Right atrium auricular region (tissue), 2 donors: ENCODE data around the gene TFCP2L1. TPM values are rescaled to one million over a fixed set of nuclear protein-coding genes. Genes with fewer than 3 reads are reported as not detected.

ENCODE experiments used
- DNase-seq: peaks from one replicate; pipeline ENCODE4 v3.0.0-alpha.2; 2019; ENCODE audit warnings: low spot score
- H3K27ac ChIP-seq, 2 donors: fragments of 200-600 bp; sonication (generic); 1 replicate in 1 of 2; 2 replicates in 1 of 2; pipeline ENCODE4 v1.5.1; 2016 to 2019
- H3K27me3 ChIP-seq, 2 donors: fragments of 200-600 bp; sonication (generic); one replicate each; pipeline versions ENCODE4 v1.5.1 to v1.6.0; 2017 to 2019
- H3K36me3 ChIP-seq: fragments of 200-600 bp; sonication (generic); one replicate; pipeline ENCODE4 v1.5.1; 2016
- H3K4me1 ChIP-seq, 2 donors: fragments of 200-600 bp; sonication (generic); one replicate each; pipeline versions ENCODE4 v1.5.1 to v1.6.0; 2017 to 2019
- H3K4me3 ChIP-seq, 2 donors: fragments of 200-600 bp; sonication (generic); 1 replicate in 1 of 2; 2 replicates in 1 of 2; pipeline ENCODE4 v1.5.1; 2017 to 2019; ENCODE audit warnings: mild to moderate bottlenecking in 1 of 2, moderate library complexity in 1 of 2
- H3K9me3 ChIP-seq, 2 donors: fragments of 200-600 bp; sonication (generic); one replicate each; pipeline ENCODE4 v1.5.1; 2019
- total RNA-seq, 2 donors: library from RNA; depleted of rRNA; stranded (reverse); fragments of >200 nt; gene quantifications; one replicate each; pipeline ENCODE4 v1.1.0, GENCODE V29; 2016
- TF ChIP-seq, protein P1 (sequence below), 2 donors: fragments of 200-600 bp; sonication (generic); IDR thresholded peaks; one replicate each; pipeline ENCODE4 v1.5.1; 2019; ENCODE audit warnings: antibody characterized with exemption in 2 of 2

TFCP2L1 gene
- total RNA-seq, 2 donors from 2014 or later = 0.28 to 0.44 TPM

DNA sequence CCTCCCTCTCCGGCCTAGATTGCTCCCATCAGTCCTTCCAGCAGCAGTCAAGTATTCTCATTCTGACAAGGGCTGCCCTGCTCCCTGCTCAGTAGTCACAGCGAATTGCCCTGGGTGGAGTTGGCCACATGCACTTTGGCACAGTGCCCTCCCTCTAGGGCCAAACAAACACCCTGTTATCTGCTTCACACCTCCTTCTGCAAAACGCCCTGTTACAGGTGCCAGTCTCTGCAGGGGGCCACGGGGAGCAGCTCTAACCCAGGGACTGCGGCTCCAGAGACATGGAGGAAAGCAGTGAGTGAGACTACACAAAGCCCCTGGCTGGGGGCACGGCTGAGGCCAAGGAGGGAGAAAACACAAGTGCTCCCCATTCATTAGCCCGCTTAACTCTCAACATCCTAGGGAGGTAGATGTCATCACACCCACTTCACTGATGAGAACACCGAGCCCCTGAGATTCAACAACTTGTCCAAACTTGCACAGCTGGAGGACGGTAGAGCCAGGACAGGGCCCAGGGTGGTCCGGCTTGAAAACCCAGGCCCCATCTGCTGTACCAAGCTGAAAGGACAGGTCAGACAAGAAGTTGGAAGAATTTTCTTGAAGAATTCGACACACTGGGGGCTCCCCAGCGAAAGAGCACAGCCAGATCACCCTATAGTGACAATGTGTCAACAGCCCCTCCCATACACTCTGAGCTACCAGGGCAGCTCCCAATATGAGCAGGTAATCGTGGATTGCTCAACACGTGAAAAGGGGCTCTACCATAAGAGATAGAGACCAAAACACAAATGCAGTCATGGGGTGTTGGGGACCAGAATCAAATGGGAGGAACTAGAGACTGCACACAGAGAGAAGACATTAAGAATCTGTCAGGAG is 8.7 kb upstream of the TFCP2L1 start:
- Histone ChIP-seq H3K27ac (no peak overlapping the region), H3K27me3 (no peaks in the 10 kb centered on the region), H3K4me1 (peaks cover 0 to 7% of the 10 kb centered on the region in 2 donors), H3K36me3 (no peaks in the 10 kb centered on the region), H3K4me3 (no peak overlapping the region), H3K9me3 (no peaks in the 10 kb centered on the region)
- DNase-seq = peak; percentile 57
- TF ChIP-seq, protein P1, sequence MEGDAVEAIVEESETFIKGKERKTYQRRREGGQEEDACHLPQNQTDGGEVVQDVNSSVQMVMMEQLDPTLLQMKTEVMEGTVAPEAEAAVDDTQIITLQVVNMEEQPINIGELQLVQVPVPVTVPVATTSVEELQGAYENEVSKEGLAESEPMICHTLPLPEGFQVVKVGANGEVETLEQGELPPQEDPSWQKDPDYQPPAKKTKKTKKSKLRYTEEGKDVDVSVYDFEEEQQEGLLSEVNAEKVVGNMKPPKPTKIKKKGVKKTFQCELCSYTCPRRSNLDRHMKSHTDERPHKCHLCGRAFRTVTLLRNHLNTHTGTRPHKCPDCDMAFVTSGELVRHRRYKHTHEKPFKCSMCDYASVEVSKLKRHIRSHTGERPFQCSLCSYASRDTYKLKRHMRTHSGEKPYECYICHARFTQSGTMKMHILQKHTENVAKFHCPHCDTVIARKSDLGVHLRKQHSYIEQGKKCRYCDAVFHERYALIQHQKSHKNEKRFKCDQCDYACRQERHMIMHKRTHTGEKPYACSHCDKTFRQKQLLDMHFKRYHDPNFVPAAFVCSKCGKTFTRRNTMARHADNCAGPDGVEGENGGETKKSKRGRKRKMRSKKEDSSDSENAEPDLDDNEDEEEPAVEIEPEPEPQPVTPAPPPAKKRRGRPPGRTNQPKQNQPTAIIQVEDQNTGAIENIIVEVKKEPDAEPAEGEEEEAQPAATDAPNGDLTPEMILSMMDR (IDR thresholded peaks at IDR 0.05) = no peak

DNA sequence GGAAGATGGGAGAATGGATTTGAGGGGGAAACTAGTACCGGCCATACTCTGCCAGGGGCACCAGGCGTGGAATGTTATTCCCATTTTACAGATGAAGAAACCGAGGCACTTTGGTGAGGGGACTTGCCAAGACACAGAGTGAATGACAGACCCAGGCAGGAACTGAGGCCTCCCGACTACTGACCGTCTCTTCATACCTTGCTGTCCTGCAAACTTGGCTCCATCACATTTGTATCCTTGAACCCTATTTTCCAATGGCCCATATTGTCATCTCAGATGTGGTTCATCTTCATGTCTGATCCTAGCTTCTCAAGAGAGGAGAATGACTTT is 6.2 kb upstream of the TFCP2L1 start:
- TF ChIP-seq, protein P1 (IDR thresholded peaks at IDR 0.05) = no peak

DNA sequence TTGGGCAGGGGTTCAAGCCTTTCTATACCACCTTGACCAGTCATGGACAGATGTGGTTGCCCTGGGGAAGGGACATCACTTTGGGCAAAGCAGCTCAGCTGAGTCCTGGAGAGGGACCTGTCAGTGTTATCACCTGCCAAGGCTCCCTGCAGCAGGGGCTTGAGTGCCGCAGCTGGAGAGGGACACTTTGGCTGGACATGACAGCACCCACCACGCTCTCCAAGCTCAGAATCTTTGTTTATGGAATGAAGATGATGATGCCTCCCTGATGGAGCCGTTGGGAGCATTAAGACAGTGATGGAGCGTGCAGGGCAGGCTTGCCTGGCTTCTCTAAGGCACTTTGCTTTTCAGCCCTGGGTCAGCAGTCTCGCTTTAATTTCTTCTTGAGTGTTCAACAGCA is 4.3 kb upstream of the TFCP2L1 start:
- Histone ChIP-seq H3K4me1 (peaks cover 0 to 17% of the 10 kb centered on the region in 2 donors), H3K36me3 (no peaks in the 10 kb centered on the region), H3K9me3 (no peaks in the 10 kb centered on the region), H3K4me3 (no peak overlapping the region), H3K27ac (no peak overlapping the region), H3K27me3 (no peaks in the 10 kb centered on the region)
- peak; percentile 54 for DNase-seq
- TF ChIP-seq, protein P1 (IDR thresholded peaks at IDR 0.05) = no peak

More for the DNA sequence above, 6.2 kb upstream of the TFCP2L1 start:
- peaks cover 0 to 7% of the 10 kb centered on the region in 2 donors for H3K4me1 ChIP-seq
- no peaks in the 10 kb centered on the region for H3K36me3 ChIP-seq
- no peaks in the 10 kb centered on the region for H3K27me3 ChIP-seq
- no peak overlapping the region for H3K4me3 ChIP-seq
- no peaks in the 10 kb centered on the region for H3K9me3 ChIP-seq
- no peak overlapping the region for H3K27ac ChIP-seq
- DNase-seq = peak; percentile 21

DNA sequence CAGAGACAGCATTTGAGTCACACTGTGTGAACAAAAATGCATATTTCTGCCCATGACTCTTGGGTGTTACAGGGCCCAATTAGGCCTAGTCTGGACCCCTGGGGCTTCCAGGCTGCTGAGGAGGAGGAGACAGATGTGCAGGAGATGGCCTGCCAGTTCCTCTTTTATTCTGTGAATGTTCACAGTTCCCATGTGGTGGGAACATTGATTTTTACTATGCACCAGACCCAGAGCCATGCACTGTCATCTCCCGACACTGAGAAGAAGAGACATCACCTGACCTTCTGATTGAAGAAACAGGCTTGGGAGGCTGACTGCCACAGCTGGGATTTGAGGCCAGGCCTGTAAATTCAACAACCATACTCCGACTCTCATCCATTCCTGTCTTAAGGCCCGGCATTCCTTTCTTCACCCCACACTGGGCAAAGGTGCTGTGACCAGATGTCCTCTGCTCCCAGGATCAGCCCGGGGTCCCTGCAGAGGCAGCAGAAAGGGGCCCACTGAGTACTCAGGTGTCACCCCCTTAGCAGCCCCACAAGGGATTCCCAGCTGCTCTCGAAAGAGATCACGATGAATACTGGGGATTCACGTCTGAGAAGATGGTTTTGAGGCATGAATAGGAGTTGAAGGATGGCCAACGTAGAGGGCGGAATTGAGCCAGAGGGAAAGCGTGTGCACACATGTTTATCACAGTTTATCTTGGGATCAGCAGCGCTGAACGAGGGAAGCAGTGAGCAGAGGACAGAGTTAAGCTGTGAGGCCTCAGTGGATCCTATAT is 3.6 kb upstream of the TFCP2L1 start:
- Histone ChIP-seq H3K4me3 (no peak overlapping the region), H3K36me3 (no peaks in the 10 kb centered on the region), H3K27ac (no peak overlapping the region), H3K9me3 (no peaks in the 10 kb centered on the region), H3K4me1 (peaks cover 0 to 19% of the 10 kb centered on the region in 2 donors), H3K27me3 (no peaks in the 10 kb centered on the region)
- peak; percentile 32 for DNase-seq
- TF ChIP-seq, protein P1 (IDR thresholded peaks at IDR 0.05) = no peak

DNA sequence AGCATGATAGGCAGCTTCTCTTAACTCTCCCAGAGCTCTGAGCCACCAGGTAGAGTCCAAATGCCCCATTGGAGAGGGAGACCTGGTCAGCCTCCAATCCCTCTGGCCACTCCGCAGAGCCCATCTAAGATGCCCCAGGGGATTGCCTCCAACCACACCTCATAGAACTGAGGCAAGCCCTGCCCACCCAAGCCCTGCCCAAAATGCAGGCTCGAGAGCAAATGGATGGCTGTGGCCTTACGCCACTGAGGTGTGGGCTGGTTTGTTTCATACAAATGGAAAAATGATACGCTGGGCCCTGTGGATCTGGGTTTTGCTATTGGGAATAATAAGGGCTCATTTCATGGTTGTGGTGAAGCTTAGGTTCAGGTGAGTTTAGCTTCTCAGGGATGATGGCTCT is 3.0 kb upstream of the TFCP2L1 start:
- peaks cover 0 to 14% of the 10 kb centered on the region in 2 donors for H3K4me1 ChIP-seq
- TF ChIP-seq, protein P1 (IDR thresholded peaks at IDR 0.05) = no peak
- H3K27me3 ChIP-seq = no peaks in the 10 kb centered on the region
- DNase-seq = peak; percentile 46
- no peaks in the 10 kb centered on the region for H3K36me3 ChIP-seq
- H3K4me3 ChIP-seq = no peak overlapping the region
- no peak overlapping the region for H3K27ac ChIP-seq
- H3K9me3 ChIP-seq = no peaks in the 10 kb centered on the region
